GM21825 (cell line): ENCODE data around the gene KMT2E.

Source experiments
- ATAC-seq: cut with Tn5 transposase; IDR thresholded peaks from one replicate; pipeline ENCODE4 v1.9.1; 2021; ENCODE audit warnings: mild to moderate bottlenecking, moderate library complexity; ENCODE audit not compliant: unreplicated experiment

The KMT2E gene

DNA sequence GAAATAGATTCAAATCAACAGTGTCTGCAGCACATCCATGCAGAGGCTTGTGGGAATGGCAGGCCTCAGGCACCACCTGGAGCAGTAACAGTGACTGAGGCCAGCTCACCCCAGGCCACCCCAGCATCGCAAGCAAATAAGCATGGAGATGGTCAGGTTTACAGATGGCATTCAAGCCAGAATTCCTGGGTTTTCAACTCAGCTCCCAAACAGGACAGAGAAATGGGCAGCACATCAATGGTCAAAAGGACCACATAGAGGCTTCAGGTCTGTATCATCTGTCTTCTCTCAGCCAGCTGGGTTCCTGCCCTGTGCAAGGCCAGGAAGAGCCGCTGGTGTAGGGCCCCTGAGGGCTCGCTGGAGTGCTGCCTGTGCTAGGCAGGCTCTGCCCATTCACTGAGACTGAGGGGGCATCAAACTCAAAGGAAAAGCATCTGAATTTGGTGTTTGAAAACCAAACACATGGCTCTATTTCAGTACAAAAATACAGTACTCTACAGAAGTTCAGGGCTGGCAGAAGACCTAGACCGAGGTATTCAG is 112.5 kb downstream of the KMT2E start:
- no peak for ATAC-seq

DNA sequence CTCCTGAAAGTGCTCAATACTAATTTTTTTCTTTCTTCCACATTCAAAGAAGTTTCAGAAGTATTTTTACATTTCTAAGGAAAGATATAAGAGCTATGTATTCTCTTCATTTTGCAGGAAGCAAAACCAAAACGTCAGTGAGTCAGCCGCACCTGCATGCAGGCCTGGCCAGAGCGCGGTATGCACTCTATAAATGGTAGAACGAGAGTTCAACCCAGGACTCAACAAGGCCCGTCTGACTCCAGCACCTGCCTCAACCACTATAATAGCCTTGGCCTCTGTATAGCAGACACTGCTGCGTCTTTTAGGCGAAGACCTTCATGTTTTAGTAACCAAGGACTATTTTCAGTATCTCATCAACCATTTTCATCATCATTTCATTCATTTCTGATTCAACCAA is 113.2 kb downstream of the KMT2E start:
- no peak for ATAC-seq

DNA sequence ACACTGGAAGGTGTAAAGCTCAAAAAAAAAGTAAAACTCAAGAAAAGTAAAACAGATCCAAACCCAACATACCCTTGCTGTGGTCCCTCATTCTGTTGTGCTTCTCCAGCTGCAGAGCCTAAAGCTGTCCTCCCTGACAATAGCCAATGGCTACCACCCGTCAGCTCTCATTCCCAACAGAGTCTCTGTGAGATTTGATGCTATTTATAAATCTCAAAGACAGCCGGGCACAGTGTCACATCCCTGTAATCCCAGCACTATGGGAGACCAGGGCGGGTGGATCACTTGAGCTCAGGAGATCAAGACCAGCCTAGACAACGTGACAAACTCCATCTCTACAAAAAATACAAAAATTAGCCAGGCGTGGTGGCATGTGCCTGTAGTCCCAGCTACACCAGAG is 116.0 kb downstream of the KMT2E start:
- ATAC-seq: no peak

DNA sequence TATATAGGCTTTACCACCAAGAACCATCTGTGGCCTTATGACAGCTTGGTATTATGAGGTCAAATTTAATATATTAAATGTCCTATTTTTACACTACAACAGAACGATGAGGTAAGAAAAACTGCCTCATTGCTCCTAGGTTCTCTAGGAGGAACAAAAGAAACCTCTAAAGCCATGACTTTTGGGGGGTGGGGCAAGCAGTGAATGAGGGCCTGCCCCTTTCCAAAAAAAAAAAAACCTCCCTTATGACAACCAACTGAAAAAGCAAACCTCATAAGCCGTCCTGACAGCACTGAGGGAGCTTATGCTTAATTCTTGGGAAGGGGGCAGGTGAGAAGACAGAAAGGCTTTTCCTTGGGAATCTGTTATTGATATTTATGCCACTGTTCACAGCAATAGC is 116.6 kb downstream of the KMT2E start:
- ATAC-seq: no peak

DNA sequence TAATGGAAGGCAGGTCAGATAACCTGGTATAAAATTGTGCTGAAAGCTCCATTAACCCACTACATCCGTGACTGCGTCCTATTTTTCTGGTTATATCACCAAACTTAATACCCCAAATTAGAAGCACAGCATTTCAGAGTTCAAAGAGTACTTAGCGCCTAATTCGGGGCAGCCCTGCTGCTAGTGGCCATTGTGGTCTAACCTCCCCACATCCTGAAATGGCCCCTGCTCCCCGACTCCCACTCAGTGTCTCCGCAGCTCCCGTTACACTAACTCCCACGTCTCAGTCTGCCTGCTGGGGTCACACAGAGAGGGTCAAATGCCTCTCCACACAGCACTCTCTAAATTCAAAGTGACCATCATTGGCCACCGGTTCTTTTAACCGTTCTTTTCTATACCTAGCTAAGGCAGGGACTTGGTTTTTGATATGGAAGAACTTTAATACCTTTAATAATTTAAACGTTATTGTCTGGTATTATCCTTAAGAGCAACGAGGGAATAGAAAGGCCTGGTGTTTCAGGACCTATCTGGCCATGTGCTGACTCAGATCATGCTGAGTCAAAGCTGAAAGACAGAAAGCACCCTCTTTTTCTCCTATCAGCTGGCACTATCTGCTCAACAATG is 117.1 kb downstream of the KMT2E start:
- peak; percentile 63 for ATAC-seq

DNA sequence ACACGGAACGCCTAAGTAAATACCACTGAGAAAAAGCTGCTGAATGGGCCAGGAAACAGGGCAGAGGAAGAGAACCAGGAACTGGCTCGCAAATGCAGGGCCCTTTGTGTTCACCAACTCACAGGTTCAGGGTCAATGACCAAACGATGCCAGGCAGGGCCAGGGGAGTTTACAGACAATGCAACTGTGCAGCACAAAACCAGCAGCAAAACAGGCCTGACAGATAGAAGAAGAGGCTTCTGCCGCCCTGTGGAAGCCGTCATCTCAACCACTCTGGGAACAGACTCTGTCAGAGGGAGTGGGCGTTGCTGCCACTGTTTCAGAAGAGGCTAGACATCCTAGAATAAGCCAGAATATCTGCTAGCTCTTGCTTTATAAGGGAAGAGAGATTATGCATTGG is 117.9 kb downstream of the KMT2E start:
- no peak for ATAC-seq

DNA sequence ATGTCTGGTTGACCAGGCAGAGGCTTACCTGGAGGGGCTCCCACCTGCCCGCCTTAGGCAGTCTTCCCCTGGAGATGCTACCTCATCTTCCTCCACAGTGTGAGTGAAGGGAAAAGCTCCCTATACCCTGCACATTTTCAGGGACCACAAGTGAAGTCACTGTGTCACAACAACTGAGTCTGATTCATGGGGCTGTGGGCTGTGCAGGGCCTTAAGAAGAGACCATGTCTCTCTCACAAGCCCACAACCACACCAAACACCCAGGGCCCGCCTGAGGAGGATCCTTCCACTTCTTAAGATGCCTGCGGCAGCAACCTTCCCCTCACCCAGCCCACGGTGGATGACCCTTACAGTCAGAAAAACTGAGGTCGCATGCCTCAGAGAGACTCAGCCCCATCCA is 118.3 kb downstream of the KMT2E start:
- no peak for ATAC-seq

DNA sequence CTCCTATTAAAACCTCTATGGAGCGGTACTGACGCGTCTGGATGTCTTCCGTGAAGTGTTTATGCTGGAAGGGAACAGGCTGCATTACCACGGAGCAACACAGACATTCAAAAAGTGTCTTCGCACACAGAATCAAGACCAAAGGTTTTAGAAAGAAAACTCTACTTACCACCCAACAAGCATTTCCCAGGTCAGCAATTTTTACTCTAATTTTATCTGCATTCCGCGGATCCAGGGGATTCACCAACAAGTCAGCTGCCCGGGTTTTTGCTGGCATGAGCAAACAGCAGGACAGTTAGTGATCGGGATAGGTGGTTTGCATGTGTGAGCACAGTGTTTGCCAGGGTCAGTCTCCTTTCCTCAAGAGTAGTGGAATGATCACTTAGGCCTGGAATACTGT is 118.8 kb downstream of the KMT2E start:
- ATAC-seq: no peak

DNA sequence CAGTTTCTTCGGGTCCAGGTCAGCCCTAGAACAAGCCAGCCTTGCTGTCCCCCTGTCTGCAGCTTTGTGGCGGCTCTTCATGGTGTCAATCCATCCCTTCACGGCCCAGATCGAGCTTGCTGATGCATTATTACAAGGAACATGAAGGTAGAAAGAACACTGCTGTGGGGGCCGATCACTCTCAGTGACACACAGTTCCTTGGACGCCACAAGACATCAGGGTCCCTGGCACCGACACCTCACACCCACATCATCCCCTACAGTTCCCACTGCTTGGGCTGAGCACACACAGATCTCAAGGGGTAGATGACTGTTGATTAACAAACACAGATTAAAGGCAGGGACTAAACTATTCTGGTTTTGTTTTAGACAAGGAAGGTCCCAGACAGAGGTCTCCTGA is 119.4 kb downstream of the KMT2E start:
- no peak for ATAC-seq

DNA sequence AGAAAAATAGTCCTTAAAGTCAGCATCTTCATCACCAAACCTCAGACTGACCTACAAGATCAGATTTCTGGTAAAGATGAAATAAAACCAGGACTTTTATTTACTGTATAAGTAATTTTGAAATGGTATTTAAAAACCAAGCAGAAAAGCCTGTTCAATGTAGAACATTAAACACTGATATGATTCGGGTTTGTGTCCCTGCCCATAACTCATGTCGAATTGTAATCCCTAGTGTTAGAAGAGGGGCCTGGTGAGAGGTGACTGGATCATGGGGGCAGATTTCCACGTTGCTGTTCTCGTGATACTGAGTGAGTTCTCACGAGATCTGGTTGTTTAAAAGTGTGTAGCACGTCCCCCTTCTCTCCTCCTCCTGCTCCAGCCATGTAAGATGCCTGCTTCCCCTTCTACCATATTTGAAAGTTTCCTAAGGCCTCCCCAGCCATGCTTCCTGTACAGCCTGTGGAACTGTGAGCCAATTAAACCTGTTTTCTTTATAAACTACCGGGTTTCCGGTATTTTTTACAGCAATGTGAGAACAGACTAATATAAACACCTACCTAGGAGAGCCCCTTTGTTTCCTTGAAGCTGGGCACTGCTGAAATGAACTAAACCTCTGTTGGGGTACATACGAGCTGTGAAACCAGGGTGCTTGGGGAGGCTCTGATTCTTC is 120.1 kb downstream of the KMT2E start:
- ATAC-seq: no peak

DNA sequence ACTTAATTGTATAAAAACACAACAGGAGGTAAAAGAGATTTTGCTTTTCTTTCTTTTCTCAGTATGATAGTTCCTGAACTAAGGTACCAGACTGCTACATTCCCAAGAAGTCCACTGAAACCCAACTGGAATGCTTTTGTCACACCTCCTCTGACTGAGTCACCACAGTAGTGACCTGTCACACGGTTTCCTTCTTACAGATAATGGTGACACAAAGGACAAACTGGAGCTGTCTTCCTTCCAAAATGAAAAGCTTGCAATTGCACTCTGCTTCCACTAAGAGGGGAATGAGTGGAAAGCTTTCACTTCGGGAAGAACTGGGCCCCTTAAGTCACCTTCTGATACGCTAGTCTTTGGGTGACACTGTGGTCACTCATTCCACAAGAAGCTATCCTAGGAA is 122.2 kb downstream of the KMT2E start:
- no peak for ATAC-seq

DNA sequence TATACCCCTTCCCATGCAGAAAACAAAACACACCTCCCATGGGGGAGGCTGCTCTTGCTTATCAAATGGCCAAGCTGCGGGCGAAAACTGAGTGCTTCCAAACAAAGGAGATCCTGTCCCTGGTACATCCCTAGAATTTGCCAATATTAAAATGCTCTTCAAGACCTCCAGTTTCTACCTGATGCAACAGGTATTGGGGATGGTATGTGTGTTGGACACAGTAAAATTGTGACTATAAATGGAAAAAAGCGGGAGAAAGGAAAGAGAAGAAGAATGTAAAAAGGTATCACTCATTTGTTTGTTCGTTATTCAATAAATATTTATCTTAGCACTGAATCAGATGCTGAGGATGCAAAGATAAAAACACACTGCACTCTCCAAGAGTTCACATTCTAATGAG is 123.9 kb downstream of the KMT2E start:
- no peak for ATAC-seq

DNA sequence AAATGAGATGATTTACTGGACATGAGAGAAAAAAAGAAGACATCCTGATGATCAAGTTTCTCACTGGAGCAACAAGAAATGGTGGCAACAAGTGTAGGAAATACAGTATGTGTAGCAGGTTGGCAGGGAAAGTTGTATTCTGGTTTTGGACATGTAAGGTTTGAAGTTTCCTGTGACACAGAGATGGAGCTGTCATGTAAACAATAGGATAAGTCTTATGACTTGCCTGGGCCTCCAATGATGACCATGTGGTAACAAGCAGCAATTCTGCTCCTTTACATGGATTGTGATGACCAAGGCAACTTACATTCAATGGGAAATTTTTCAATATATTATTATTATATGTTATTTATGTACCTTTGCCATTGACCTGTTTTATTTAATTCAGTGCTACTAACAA is 125.4 kb downstream of the KMT2E start:
- no peak for ATAC-seq

DNA sequence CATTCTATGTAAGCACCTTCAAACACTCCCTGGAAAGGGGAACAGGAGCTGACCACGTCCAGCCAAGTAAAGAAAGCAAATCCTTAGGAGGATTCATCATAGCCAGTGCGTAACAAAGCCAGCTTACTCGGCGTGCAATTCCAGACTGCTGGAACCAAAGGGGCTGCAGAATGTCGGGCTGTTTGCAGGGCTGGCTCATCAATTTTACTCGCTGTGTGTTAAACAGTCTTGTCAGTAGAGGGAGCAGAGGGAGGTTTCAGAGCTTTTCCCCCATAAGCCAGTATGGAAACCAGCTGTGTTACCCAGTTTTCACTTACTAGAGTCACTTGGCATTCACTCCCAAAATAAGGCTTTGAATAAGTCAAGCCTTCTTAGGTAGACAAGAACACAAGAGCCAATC is 127.1 kb downstream of the KMT2E start:
- ATAC-seq: no peak

DNA sequence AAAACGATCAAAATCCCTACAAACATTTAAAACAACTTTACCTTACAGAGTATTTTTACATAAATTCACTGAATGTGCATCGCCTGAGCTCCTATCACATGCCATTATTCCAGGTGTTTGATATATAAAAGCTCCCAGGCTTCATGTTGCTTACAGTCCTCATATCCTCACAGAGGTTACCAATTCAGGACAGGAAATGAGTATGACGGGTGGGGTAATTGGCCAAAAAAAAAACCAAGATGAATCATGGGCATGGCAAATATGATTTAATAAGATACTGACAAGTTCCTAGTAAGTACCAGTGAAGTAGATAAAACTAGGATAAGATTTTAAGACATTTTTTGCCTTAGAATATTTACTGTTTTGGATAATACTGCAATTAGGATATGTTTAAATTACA is 135.8 kb downstream of the KMT2E start:
- no peak for ATAC-seq

DNA sequence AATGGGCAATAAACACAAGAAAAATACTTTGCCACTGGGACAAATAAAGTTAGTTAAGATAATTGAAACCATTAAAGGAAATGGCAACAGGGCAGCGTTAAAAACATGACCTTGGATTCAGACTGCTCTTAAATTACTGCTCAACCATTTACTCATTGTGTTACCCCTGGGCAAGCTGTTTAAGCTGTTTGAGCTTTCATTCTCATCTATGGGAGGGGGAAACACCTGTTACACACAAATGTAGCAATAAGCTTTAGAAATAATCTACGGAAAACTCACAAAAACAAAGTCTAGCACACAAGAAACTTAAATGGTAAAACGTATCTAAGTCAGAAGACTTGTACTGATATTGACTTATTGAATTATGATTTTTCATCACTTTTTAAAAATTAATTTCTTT is 137.1 kb downstream of the KMT2E start:
- no peak for ATAC-seq

DNA sequence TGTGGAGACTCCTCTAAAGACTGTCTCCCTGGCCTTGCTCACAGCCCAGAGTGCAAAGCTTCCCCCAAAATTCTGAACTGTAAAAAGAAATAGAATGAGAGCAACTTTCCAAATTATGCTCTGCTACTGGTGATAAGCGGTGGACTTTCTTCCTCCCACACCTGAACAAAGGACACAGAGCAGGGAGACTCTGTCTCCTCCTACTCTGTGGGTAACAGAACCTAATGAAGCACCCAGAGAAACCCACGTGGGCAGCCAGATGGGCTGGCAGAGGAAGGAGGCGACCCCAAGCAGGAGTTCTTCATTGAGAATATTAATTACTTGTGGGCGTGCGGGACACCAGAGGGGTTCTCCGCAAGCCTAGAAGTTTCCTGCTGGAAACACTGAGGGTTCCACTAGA is 139.5 kb downstream of the KMT2E start:
- ATAC-seq: no peak

DNA sequence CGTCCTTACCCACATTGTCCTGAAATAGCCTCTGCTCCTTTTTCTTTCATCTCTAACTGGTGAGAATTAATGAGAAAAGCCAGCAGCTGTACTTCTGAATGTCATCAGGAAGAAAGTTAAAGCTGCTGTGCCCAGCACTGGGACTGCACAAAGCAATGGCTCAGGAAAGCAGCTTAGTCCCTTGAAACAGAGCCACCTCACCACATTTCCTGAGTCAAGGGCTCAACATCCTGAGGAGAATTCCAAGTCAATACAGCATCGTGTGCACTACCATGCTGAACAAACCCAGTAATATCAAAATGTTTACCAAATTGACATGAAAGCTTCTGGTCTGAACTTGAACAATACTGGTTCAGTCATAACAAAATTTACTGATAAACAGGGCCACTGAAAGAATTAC is 140.1 kb downstream of the KMT2E start:
- ATAC-seq: no peak

DNA sequence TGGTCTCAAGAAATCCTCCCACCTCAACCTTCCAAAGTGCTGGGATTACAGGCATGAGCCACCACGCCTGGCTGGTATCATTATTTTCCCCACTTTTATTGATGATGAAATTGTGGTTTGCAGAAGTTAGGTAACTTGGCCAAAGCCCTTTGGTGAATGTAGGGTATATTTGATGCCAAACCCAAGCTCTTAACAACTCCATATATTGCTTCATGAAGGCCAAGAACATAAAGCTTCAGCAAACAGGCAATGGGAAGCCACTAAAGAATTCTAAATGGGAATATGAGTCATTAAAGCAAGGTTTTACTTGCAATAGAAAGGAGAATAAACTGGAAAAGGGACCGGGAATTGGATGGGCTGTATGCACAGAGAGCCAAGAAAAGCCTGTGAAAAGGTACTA is 142.7 kb downstream of the KMT2E start:
- no peak for ATAC-seq

DNA sequence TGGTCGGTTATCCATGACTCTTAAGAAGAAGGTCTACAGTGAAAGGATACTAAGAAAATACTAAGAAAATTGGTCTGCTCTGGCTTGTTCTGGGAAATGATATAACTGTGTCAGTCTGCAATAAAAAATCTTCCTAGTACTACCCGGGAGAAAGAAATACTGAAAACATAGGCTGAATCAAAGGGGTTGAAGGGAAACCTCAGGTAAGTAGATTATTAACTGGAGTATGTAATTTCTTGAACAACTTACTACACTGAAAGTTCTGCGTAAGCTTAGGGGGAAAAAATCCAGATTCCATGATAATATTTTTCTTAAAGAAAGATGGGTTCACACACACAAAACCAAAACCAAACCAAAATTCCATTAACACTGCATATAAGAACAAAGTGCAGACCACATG is 143.3 kb downstream of the KMT2E start:
- ATAC-seq: no peak

DNA sequence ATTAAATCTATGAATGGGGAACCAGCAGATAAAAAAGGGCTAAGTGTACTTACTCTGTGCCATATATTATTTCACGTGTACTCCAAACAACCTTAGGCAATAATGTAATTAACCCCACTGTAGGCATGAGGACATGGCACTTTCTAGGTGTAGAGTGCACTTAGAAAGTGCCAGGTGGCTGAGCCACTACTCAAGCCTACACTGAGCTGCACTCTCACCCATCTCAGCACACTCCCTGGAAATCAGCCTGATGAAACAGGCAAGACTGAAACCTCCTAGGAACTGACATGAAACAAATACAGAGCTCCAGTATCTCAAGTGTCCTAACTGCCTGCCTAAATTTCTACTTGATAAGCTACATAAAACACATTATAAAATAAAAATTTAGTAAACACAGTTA is 147.4 kb downstream of the KMT2E start:
- no peak for ATAC-seq
